ENCODE measurements around the gene ALX3.

DNA sequence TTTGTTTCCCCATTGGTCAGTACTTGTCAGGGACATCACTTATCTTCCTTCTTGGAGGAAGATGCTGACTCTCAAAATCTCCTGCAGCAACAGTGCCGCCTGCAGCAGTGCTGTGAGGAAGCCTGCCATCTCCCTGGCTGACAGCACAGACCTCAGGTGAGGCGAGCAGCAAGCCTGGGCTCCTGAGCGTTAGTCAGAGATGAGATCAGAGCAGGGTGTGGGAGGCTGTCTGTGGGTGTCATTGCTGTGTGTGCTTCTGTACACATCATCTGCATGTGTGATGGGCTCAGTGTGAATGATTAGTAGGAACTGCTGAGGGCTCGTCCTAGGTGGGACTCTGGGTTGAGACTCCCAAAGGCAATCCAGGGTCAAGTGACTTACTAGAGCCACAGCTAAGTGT lies 29.9 kb downstream of the ALX3 start:
- TF ChIP-seq, protein P1, sequence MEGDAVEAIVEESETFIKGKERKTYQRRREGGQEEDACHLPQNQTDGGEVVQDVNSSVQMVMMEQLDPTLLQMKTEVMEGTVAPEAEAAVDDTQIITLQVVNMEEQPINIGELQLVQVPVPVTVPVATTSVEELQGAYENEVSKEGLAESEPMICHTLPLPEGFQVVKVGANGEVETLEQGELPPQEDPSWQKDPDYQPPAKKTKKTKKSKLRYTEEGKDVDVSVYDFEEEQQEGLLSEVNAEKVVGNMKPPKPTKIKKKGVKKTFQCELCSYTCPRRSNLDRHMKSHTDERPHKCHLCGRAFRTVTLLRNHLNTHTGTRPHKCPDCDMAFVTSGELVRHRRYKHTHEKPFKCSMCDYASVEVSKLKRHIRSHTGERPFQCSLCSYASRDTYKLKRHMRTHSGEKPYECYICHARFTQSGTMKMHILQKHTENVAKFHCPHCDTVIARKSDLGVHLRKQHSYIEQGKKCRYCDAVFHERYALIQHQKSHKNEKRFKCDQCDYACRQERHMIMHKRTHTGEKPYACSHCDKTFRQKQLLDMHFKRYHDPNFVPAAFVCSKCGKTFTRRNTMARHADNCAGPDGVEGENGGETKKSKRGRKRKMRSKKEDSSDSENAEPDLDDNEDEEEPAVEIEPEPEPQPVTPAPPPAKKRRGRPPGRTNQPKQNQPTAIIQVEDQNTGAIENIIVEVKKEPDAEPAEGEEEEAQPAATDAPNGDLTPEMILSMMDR (conservative IDR thresholded peaks at IDR 0.05; ENCODE audit: low read length), result no peak
- TF ChIP-seq EZH2phosphoT487 (IDR thresholded peaks at IDR 0.05; ENCODE audit: borderline replicate concordance, low read depth, low read length), result no peak

Measured in OCI-LY7 (cell line).